ENCODE results near the gene MRPL55. TPM values are rescaled to one million over a fixed set of nuclear protein-coding genes. Genes with fewer than 3 reads are reported as not detected.

The MRPL55 gene
- total RNA-seq, 1 experiment from 2014 or later: 57.1 TPM

GRCh38 chr1:228149406-228150119, 40.5 kb upstream of the MRPL55 start, which contains the start of gene GJC2:
GJC2 (plus strand) TSS chr1:228149930; CDS start chr1:228157759, 7,829 bp downstream.
- no peak for DNase-seq (ENCODE audit: low read depth, low spot score)
- H3K9me2 ChIP-seq (ENCODE audit: insufficient read depth): no peaks in the 10 kb centered on the region
- no peaks in the 10 kb centered on the region for H4K20me1 ChIP-seq (ENCODE audit: insufficient read depth)
- H3K27ac ChIP-seq (ENCODE audit: low read depth, low read length): no peak within 1 kb of the TSS
- H3K4me3 ChIP-seq (replicated peaks in 1 of 2; ENCODE audit: low read depth in 1 of 2, low read length in 2 of 2): no peak within 1 kb of the TSS
- BruUV-seq (replicated peaks): no TSS peak
- 0 out of 4 replicates have a peak, but pooled peaks cover 0 to 6% of the 10 kb centered on the region in 2 experiments for H3K36me3 ChIP-seq (ENCODE audit: control insufficient read depth in 1 of 2, insufficient read depth in 2 of 2, low read length in 2 of 2)
- no peak within 1 kb of the TSS for H2AFZ ChIP-seq (ENCODE audit: low read depth, low read length, poor library complexity, severe bottlenecking)
- H3K4me2 ChIP-seq (ENCODE audit: low read length): no peak within 1 kb of the TSS
- no peaks in the 10 kb centered on the region for H3K4me1 ChIP-seq (ENCODE audit: control insufficient read depth in 1 of 2, insufficient read depth in 2 of 2, low read length in 2 of 2)
- TF ChIP-seq EZH2phosphoT487 (IDR thresholded peaks at IDR 0.05; ENCODE audit: borderline replicate concordance) (no peak), CBX3 (IDR thresholded peaks at IDR 0.05; ENCODE audit: low read depth) (no peak), YY1 (IDR thresholded peaks at IDR 0.05; ENCODE audit: extremely low read depth, insufficient replicate concordance, low read depth, low read length) (no peak), ZNF274 (IDR thresholded peaks at IDR 0.05; ENCODE audit: low read depth, low read length) (no peak), TCF7L2 (IDR thresholded peaks at IDR 0.05; ENCODE audit: borderline replicate concordance, extremely low read depth, insufficient read depth, insufficient read length) (no peak), EZH2 (IDR thresholded peaks at IDR 0.05) (no peak), MAX (IDR thresholded peaks at IDR 0.05) (no peak), RAD21 (IDR thresholded peaks at IDR 0.05; ENCODE audit: low read depth) (no peak), ELF1 (IDR thresholded peaks at IDR 0.05; ENCODE audit: borderline replicate concordance, low read depth) (no peak), EGR1 (IDR thresholded peaks at IDR 0.05; ENCODE audit: low read depth) (no peak), JUND (IDR thresholded peaks at IDR 0.05) (no peak), POLR2A (IDR thresholded peaks at IDR 0.05; ENCODE audit: borderline replicate concordance, extremely low read depth, insufficient read depth, insufficient read length) (no peak), SP1 (IDR thresholded peaks at IDR 0.05; ENCODE audit: low read depth) (no peak), ZBTB33 (IDR thresholded peaks at IDR 0.05; ENCODE audit: extremely low read depth, insufficient replicate concordance, low read length) (no peak), CTCF (IDR thresholded peaks at IDR 0.05 in 2 of 3, conservative IDR thresholded peaks at IDR 0.05 in 1 of 3; ENCODE audit: borderline replicate concordance in 1 of 3, insufficient read depth in 1 of 3, low read depth in 2 of 3, low read length in 2 of 3) (no peak), ATF3 (IDR thresholded peaks at IDR 0.05) (no peak), SRF (IDR thresholded peaks at IDR 0.05; ENCODE audit: low read depth) (no peak), FOSL1 (IDR thresholded peaks at IDR 0.05; ENCODE audit: low read depth) (no peak)
- no peaks in the 10 kb centered on the region for H3K27me3 ChIP-seq (ENCODE audit: insufficient read depth, low read length)
- peaks cover 14% of the 10 kb centered on the region for H3K79me2 ChIP-seq (ENCODE audit: insufficient read depth, low read length)
- ChIA-PET CTCF (no interaction called here), RAD21 (ENCODE audit: low non-redundant PET in 1 of 2, low total read pairs in 2 of 2, uncharacterized antibody in 2 of 2, unreplicated experiment in 2 of 2) (no interaction called here), POLR2A (no interaction called here)
- intact Hi-C loops (cut with micrococcal nuclease): no loop called here
- no peaks in the 10 kb centered on the region for H3K9me3 ChIP-seq (ENCODE audit: control insufficient read depth in 1 of 2, insufficient read depth in 1 of 2, low read depth in 1 of 2, low read length in 2 of 2)
- peak; percentile 15; the same call in 1 of the 2 replicates for ATAC-seq
- H3K9ac ChIP-seq (ENCODE audit: low read length): no peak within 1 kb of the TSS

Measured in HCT116 (cell line).